Measurements from ENCODE around the gene DGKI. TPM values are rescaled to one million over a fixed set of nuclear protein-coding genes. Genes with fewer than 3 reads are reported as not detected.

Gene DGKI
- total RNA-seq, 1 donor from 2014 or later: 0.69 TPM

- no peak for TF ChIP-seq CTCF (IDR thresholded peaks at IDR 0.05; ENCODE audit: unreplicated experiment)
- DNase-seq (ENCODE audit: low spot score): peak; percentile 8
- H3K4me1 Mint-ChIP-seq (ENCODE audit: unreplicated experiment): no peaks in the 10 kb centered on the region
- H3K9me3 Mint-ChIP-seq (ENCODE audit: unreplicated experiment): no peaks in the 10 kb centered on the region
- no peaks in the 10 kb centered on the region for H3K27me3 Mint-ChIP-seq (ENCODE audit: unreplicated experiment)
- no peak overlapping the region for H3K4me3 Mint-ChIP-seq (ENCODE audit: unreplicated experiment)
- H3K27ac Mint-ChIP-seq (ENCODE audit: unreplicated experiment): no peak overlapping the region
- no peaks in the 10 kb centered on the region for H3K36me3 Mint-ChIP-seq (ENCODE audit: low read depth, unreplicated experiment)
Measured at GRCh38 chr7:137402536-137403352, 444.0 kb downstream of the DGKI start.

- no peak for TF ChIP-seq CTCF (IDR thresholded peaks at IDR 0.05; ENCODE audit: unreplicated experiment)
- no peak for DNase-seq (ENCODE audit: low spot score)
- H3K4me1 Mint-ChIP-seq (ENCODE audit: unreplicated experiment): no peaks in the 10 kb centered on the region
- peaks cover 1% of the 10 kb centered on the region for H3K27me3 Mint-ChIP-seq (ENCODE audit: unreplicated experiment)
- no peaks in the 10 kb centered on the region for H3K9me3 Mint-ChIP-seq (ENCODE audit: unreplicated experiment)
- H3K27ac Mint-ChIP-seq (ENCODE audit: unreplicated experiment): no peak overlapping the region
- H3K36me3 Mint-ChIP-seq (ENCODE audit: low read depth, unreplicated experiment): no peaks in the 10 kb centered on the region
- no peak overlapping the region for H3K4me3 Mint-ChIP-seq (ENCODE audit: unreplicated experiment)
Measured at GRCh38 chr7:137399827-137400823, 446.6 kb downstream of the DGKI start.

GRCh38 chr7:137396051-137396450 is 450.7 kb downstream of the DGKI start:
- peaks cover 1% of the 10 kb centered on the region for H3K27me3 Mint-ChIP-seq (ENCODE audit: unreplicated experiment)
- H3K4me3 Mint-ChIP-seq (ENCODE audit: unreplicated experiment): no peak overlapping the region
- DNase-seq (ENCODE audit: low spot score): no peak
- H3K9me3 Mint-ChIP-seq (ENCODE audit: unreplicated experiment): no peaks in the 10 kb centered on the region
- H3K4me1 Mint-ChIP-seq (ENCODE audit: unreplicated experiment): no peaks in the 10 kb centered on the region
- H3K27ac Mint-ChIP-seq (ENCODE audit: unreplicated experiment): no peak overlapping the region
- H3K36me3 Mint-ChIP-seq (ENCODE audit: low read depth, unreplicated experiment): no peaks in the 10 kb centered on the region
- no peak for TF ChIP-seq CTCF (IDR thresholded peaks at IDR 0.05; ENCODE audit: unreplicated experiment)

- Mint-ChIP-seq H3K4me1 (ENCODE audit: unreplicated experiment) (no peaks in the 10 kb centered on the region), H3K36me3 (ENCODE audit: low read depth, unreplicated experiment) (no peaks in the 10 kb centered on the region), H3K27me3 (ENCODE audit: unreplicated experiment) (peaks cover 1% of the 10 kb centered on the region), H3K9me3 (ENCODE audit: unreplicated experiment) (no peaks in the 10 kb centered on the region), H3K4me3 (ENCODE audit: unreplicated experiment) (no peak overlapping the region), H3K27ac (ENCODE audit: unreplicated experiment) (no peak overlapping the region)
- no peak for TF ChIP-seq CTCF (IDR thresholded peaks at IDR 0.05; ENCODE audit: unreplicated experiment)
- no peak for DNase-seq (ENCODE audit: low spot score)
Measured at GRCh38 chr7:137395420-137395819, 451.4 kb downstream of the DGKI start.

Data from endothelial cell (in vitro differentiated cells).